CD4-positive, alpha-beta T cell treated with Interleukin-4 for 4 hours (primary cell): ENCODE measurements around the gene PRDM2.

Experiments
- DNase-seq: peaks from one replicate; pipeline ENCODE4 v3.0.0-alpha.2; 2020

The PRDM2 gene

GRCh38 chr1:13737398-13737797 is 37.4 kb downstream of the PRDM2 start:
- DNase-seq: peak; percentile 18

GRCh38 chr1:13746342-13746741 is 46.4 kb downstream of the PRDM2 start:
- no peak for DNase-seq

GRCh38 chr1:13748610-13749505 is 48.9 kb downstream of the PRDM2 start:
- DNase-seq: peak; percentile 96

- peak; percentile 45 for DNase-seq
These were observed 49.8 kb downstream of the PRDM2 start for GRCh38 chr1:13749543-13750341.

- DNase-seq: no peak
These were observed 51.5 kb downstream of the PRDM2 start for GRCh38 chr1:13751458-13751871.

GRCh38 chr1:13751985-13752384 is 52.0 kb downstream of the PRDM2 start:
- no peak for DNase-seq

GRCh38 chr1:13752852-13753251 is 52.9 kb downstream of the PRDM2 start:
- DNase-seq: no peak

GRCh38 chr1:13753636-13754402 is 53.8 kb downstream of the PRDM2 start:
- no peak for DNase-seq

- DNase-seq: no peak
These were observed 54.6 kb downstream of the PRDM2 start for GRCh38 chr1:13754510-13755103.

GRCh38 chr1:13756557-13757315 is 56.7 kb downstream of the PRDM2 start:
- DNase-seq: no peak

GRCh38 chr1:13757693-13758092 is 57.7 kb downstream of the PRDM2 start:
- no peak for DNase-seq

- DNase-seq: peak; percentile 14
These were observed 59.1 kb downstream of the PRDM2 start for GRCh38 chr1:13759072-13759471.

GRCh38 chr1:13760340-13760739 is 60.4 kb downstream of the PRDM2 start:
- DNase-seq: no peak

- no peak for DNase-seq
These were observed 60.9 kb downstream of the PRDM2 start for GRCh38 chr1:13760921-13761320.

GRCh38 chr1:13761883-13762282 is 61.9 kb downstream of the PRDM2 start:
- no peak for DNase-seq

GRCh38 chr1:13762642-13763041 is 62.7 kb downstream of the PRDM2 start:
- no peak for DNase-seq

GRCh38 chr1:13763222-13763621 is 63.2 kb downstream of the PRDM2 start:
- DNase-seq: no peak

GRCh38 chr1:13763991-13764390 is 64.0 kb downstream of the PRDM2 start:
- DNase-seq: peak; percentile 37

- peak; percentile 29 for DNase-seq
These were observed 64.8 kb downstream of the PRDM2 start for GRCh38 chr1:13764588-13765332.

- no peak for DNase-seq
These were observed 66.9 kb downstream of the PRDM2 start for GRCh38 chr1:13766592-13767564.
